Stimulated activated CD4-positive, alpha-beta T cell treated with anti-CD3 and anti-CD28 coated beads, Interleukin-1b, Interleukin-23, amount 100 ng/mL, for 4 hours (primary cell): ENCODE measurements around the gene SLC17A7.

ENCODE experiments used
- DNase-seq, 2 donors: peaks; one replicate each; pipeline ENCODE4 v3.0.0-alpha.2; 2020; ENCODE audit warnings: low read depth in 2 of 2

Gene SLC17A7

GRCh38 chr19:49408816-49409440, 32.4 kb downstream of the SLC17A7 start:
- no peak for DNase-seq

GRCh38 chr19:49407482-49408015, 33.8 kb downstream of the SLC17A7 start:
- DNase-seq: no peak

- no peak for DNase-seq
These were observed 34.2 kb downstream of the SLC17A7 start for GRCh38 chr19:49407079-49407478.

GRCh38 chr19:49403404-49404187, 37.7 kb downstream of the SLC17A7 start:
- no peak for DNase-seq

- DNase-seq: no peak
These were observed 41.3 kb downstream of the SLC17A7 start for GRCh38 chr19:49400029-49400428.

- no peak for DNase-seq
These were observed 42.4 kb downstream of the SLC17A7 start for GRCh38 chr19:49398931-49399330.

- DNase-seq: no peak
These were observed 43.2 kb downstream of the SLC17A7 start for GRCh38 chr19:49398001-49398615.

GRCh38 chr19:49396738-49397505, 44.4 kb downstream of the SLC17A7 start:
- DNase-seq: no peak

GRCh38 chr19:49395581-49396407, 45.5 kb downstream of the SLC17A7 start:
- DNase-seq: no peak

GRCh38 chr19:49393881-49394280, 47.4 kb downstream of the SLC17A7 start:
- no peak for DNase-seq

GRCh38 chr19:49391581-49392399, 49.5 kb downstream of the SLC17A7 start:
- DNase-seq: peak; percentile 68 to 71

GRCh38 chr19:49390929-49391359, 50.4 kb downstream of the SLC17A7 start:
- DNase-seq: no peak

- no peak for DNase-seq
These were observed 51.0 kb downstream of the SLC17A7 start for GRCh38 chr19:49390131-49390928.

GRCh38 chr19:49389406-49389805, 51.9 kb downstream of the SLC17A7 start:
- DNase-seq: no peak

GRCh38 chr19:49387936-49388372, 53.4 kb downstream of the SLC17A7 start, which contains the start of gene KASH5:
Gene KASH5 (plus strand): TSS chr19:49388249. CDS start chr19:49390884, 2,635 bp downstream.
- DNase-seq: peak; percentile 77 to 90

GRCh38 chr19:49383599-49383998, 57.7 kb downstream of the SLC17A7 start:
- DNase-seq: no peak

- DNase-seq: no peak
These were observed 58.7 kb downstream of the SLC17A7 start for GRCh38 chr19:49382639-49383038.

GRCh38 chr19:49380391-49380790, 60.9 kb downstream of the SLC17A7 start:
- no peak for DNase-seq
